Measurements from ENCODE around the gene MPRIP.
A peak's percentile ranks its signal among the peaks of the same experiment; 100 is the strongest.

Gene MPRIP

GRCh38 chr17:17051380-17051779 is 9.1 kb downstream of the MPRIP start:
- no peak for DNase-seq (ENCODE audit: low spot score)

GRCh38 chr17:17051791-17052461 is 9.7 kb downstream of the MPRIP start:
- no peak for DNase-seq (ENCODE audit: low spot score)

GRCh38 chr17:17052462-17053221 is 10.4 kb downstream of the MPRIP start:
- no peak for DNase-seq (ENCODE audit: low spot score)

- DNase-seq (ENCODE audit: low spot score) = no peak
Measured at GRCh38 chr17:17053446-17054379, 11.5 kb downstream of the MPRIP start.

GRCh38 chr17:17054636-17055035 is 12.4 kb downstream of the MPRIP start:
- DNase-seq (ENCODE audit: low spot score) = no peak

- no peak for DNase-seq (ENCODE audit: low spot score)
Measured at GRCh38 chr17:17055286-17056155, 13.3 kb downstream of the MPRIP start.

GRCh38 chr17:17056156-17056539 is 13.9 kb downstream of the MPRIP start:
- no peak for DNase-seq (ENCODE audit: low spot score)

GRCh38 chr17:17057057-17057551 is 14.8 kb downstream of the MPRIP start:
- DNase-seq (ENCODE audit: low spot score) = no peak

- no peak for DNase-seq (ENCODE audit: low spot score)
Measured at GRCh38 chr17:17058304-17058703, 16.0 kb downstream of the MPRIP start.

- no peak for DNase-seq (ENCODE audit: low spot score)
Measured at GRCh38 chr17:17059301-17059890, 17.1 kb downstream of the MPRIP start.

- DNase-seq (ENCODE audit: low spot score) = no peak
Measured at GRCh38 chr17:17060001-17060922, 18.0 kb downstream of the MPRIP start.

- DNase-seq (ENCODE audit: low spot score) = no peak
Measured at GRCh38 chr17:17060930-17061329, 18.7 kb downstream of the MPRIP start.

- no peak for DNase-seq (ENCODE audit: low spot score)
Measured at GRCh38 chr17:17061516-17061915, 19.3 kb downstream of the MPRIP start.

GRCh38 chr17:17062356-17062755 is 20.1 kb downstream of the MPRIP start:
- no peak for DNase-seq (ENCODE audit: low spot score)

GRCh38 chr17:17062866-17063265 is 20.6 kb downstream of the MPRIP start:
- no peak for DNase-seq (ENCODE audit: low spot score)

GRCh38 chr17:17063546-17064122 is 21.4 kb downstream of the MPRIP start:
- DNase-seq (ENCODE audit: low spot score) = peak; percentile 35

GRCh38 chr17:17064322-17064721 is 22.1 kb downstream of the MPRIP start:
- DNase-seq (ENCODE audit: low spot score) = no peak

GRCh38 chr17:17066021-17066420 is 23.8 kb downstream of the MPRIP start:
- no peak for DNase-seq (ENCODE audit: low spot score)

GRCh38 chr17:17067257-17067656 is 25.0 kb downstream of the MPRIP start:
- no peak for DNase-seq (ENCODE audit: low spot score)

GRCh38 chr17:17069849-17070248 is 27.6 kb downstream of the MPRIP start:
- no peak for DNase-seq (ENCODE audit: low spot score)
